K562 (cell line): ENCODE measurements around the gene GMEB2. TPM values are rescaled to one million over a fixed set of nuclear protein-coding genes. Genes with fewer than 3 reads are reported as not detected.
A peak's percentile ranks its signal among the peaks of the same experiment; 100 is the strongest.

Source experiments
- ATAC-seq: fragments of 200-7000 bp; cut with Tn5 transposase; 3 replicates; pipeline ENCODE4 v1.9.1; 2020; ENCODE audit warnings: moderate library complexity
- BruUV-seq: library from RNA; stranded (reverse); fragments of 400-500 nt; replicated peaks from 2 replicates; lab custom pipeline; 2021; lab: Mats Ljungman, UMichigan
- CTCF ChIA-PET: fragments of 300-600 bp; formaldehyde crosslinking; extraction: SDS; loops from one replicate; lab custom pipeline; 2021; ENCODE audit warnings: low intra/inter-chr PET ratio; lab: Yijun Ruan, JAX
- POLR2A ChIA-PET: fragments of 300-600, 350-650 bp; sonication (Branson Sonifier 250); formaldehyde crosslinking; extraction: SDS; loops from one replicate; lab custom pipeline; 2021; ENCODE audit warnings: antibody characterized with exemption, inconsistent platforms; lab: Yijun Ruan, JAX
- DNase-seq, 4 experiments: peaks; one replicate each; pipeline versions ENCODE4 v3.0.0 to v3.0.0-alpha.2; 2011 to 2018; ENCODE audit warnings: low spot score in 3 of 4, mixed read lengths in 3 of 4; ENCODE audit errors: extremely low read depth in 1 of 4
- FAIRE-seq: peaks from 2 replicates; lab custom pipeline; 2011; peaks lifted over from hg19 to GRCh38; lab: Jason Lieb, UNC
- H2AFZ ChIP-seq: 2 replicates; pipeline ENCODE4 v1.6.0; 2011; ENCODE audit warnings: low read depth, low read length, control low read depth, inconsistent platforms
- H3K27ac ChIP-seq: fragments of 200-600 bp; 3 replicates; pipeline ENCODE4 v1.8.0; 2011; ENCODE audit warnings: low read depth, mild to moderate bottlenecking, control low read depth, inconsistent platforms, low read length, moderate library complexity, mixed read lengths; ENCODE audit errors: extremely low read depth
- H3K27me3 ChIP-seq, 2 experiments: fragments of 300-600 bp in 1 of 2; 2 replicates in 1 of 2; 3 replicates in 1 of 2; pipeline versions ENCODE4 v1.6.0 to v1.8.0; 2011; ENCODE audit warnings: inconsistent platforms in 2 of 2, low read length in 2 of 2, mild to moderate bottlenecking in 1 of 2, mixed read lengths in 1 of 2, moderate library complexity in 1 of 2; ENCODE audit not compliant: control insufficient read depth in 2 of 2, insufficient read depth in 2 of 2
- H3K36me3 ChIP-seq: fragments of 300-600 bp; 3 replicates; pipeline ENCODE4 v1.8.0; 2011; ENCODE audit warnings: mild to moderate bottlenecking, low read length, inconsistent platforms; ENCODE audit not compliant: control insufficient read depth, insufficient read depth
- H3K4me1 ChIP-seq, 2 experiments: fragments of 200-600 bp in 1 of 2; replicated peaks in 1 of 2; 2 replicates in 1 of 2; 3 replicates in 1 of 2; pipeline versions ENCODE4 v1.5.1 to v1.8.0; 2011; ENCODE audit warnings: inconsistent platforms in 2 of 2, low read length in 2 of 2, mild to moderate bottlenecking in 1 of 2, mixed read lengths in 1 of 2, moderate library complexity in 1 of 2; ENCODE audit not compliant: control insufficient read depth in 2 of 2, insufficient read depth in 2 of 2
- H3K4me2 ChIP-seq: 2 replicates; pipeline ENCODE4 v1.6.1; 2011; ENCODE audit warnings: low read length, control low read depth, inconsistent platforms, mixed read lengths; ENCODE audit not compliant: insufficient read depth
- H3K4me3 ChIP-seq: fragments of 200-600 bp; sonication (generic), shearing (Covaris generic); 2 replicates; pipeline ENCODE4 v1.5.1; 2016; ENCODE audit warnings: control low read depth, inconsistent platforms
- H3K79me2 ChIP-seq: fragments of 200-600 bp; 3 replicates; pipeline ENCODE4 v1.8.0; 2011; ENCODE audit warnings: low read length, inconsistent platforms; ENCODE audit not compliant: control insufficient read depth, insufficient read depth
- H3K9ac ChIP-seq, 2 experiments: 2 replicates each; pipeline versions ENCODE4 v1.6.0 to v1.6.1; 2011; ENCODE audit warnings: low read depth in 2 of 2, low read length in 2 of 2, control low read depth in 1 of 2, inconsistent platforms in 1 of 2, mild to moderate bottlenecking in 1 of 2, mixed read lengths in 1 of 2; ENCODE audit not compliant: insufficient read depth in 1 of 2
- H3K9me1 ChIP-seq: one replicate; pipeline ENCODE4 v1.6.0; 2011; ENCODE audit warnings: inconsistent platforms, mild to moderate bottlenecking, low read length, moderate library complexity; ENCODE audit not compliant: control insufficient read depth, insufficient read depth
- H3K9me3 ChIP-seq: replicated peaks from 2 replicates; pipeline ENCODE4 v1.5.1; 2011; ENCODE audit warnings: low read depth, low read length, inconsistent platforms; ENCODE audit not compliant: control insufficient read depth, insufficient read depth
- H4K20me1 ChIP-seq: replicated peaks from 2 replicates; pipeline ENCODE4 v1.6.1; 2011; ENCODE audit warnings: low read length, inconsistent platforms, mixed read lengths; ENCODE audit not compliant: control insufficient read depth, insufficient read depth
- POLR2G ChIP-seq: fragments of 200-400 bp; formaldehyde crosslinking; IDR thresholded peaks from 2 replicates; pipeline ENCODE4 v1.6.1; 2017; ENCODE audit warnings: low read depth, mild to moderate bottlenecking, antibody characterized with exemption, low read length, moderate library complexity
- ZKSCAN1 ChIP-seq: fragments of 150-350 bp; IDR thresholded peaks from 2 replicates; pipeline ENCODE4 v1.6.1; 2016; ENCODE audit warnings: low read depth, low read length
- ZNF140 ChIP-seq: fragments of 250-450 bp; sonication (Bioruptor Pico); IDR thresholded peaks from 2 replicates; pipeline ENCODE4 v1.8.0; 2021; ENCODE audit warnings: moderate library complexity, mild to moderate bottlenecking, inconsistent platforms
- WGBS: fragments of 100-300 bp; shearing (Covaris generic); methylation state at CpG from one replicate; pipeline ENCODE4 v1.1.6; 2016; ENCODE audit warnings: low coverage, mixed read lengths; ENCODE audit not compliant: insufficient coverage; ENCODE audit errors: missing lambda C conversion rate; 5-methylcytosine and 5-hydroxymethylcytosine counted together
- in situ Hi-C: fragments of 300-500 bp; cut with MboI; formaldehyde crosslinking; loops from 4 replicates; pipeline ENCODE4 v1.15.0; 2018; ENCODE audit warnings: inconsistent platforms, mixed read lengths
- intact Hi-C: fragments of 100-400 bp; cut with micrococcal nuclease; formaldehyde crosslinking; loops from 2 replicates; pipeline ENCODE4 v1.14.2; 2022
- polyA plus RNA-seq, 8 experiments: library from polyadenylated mRNA; depleted of rRNA in 4 of 8; stranded (reverse) in 5 of 8; unstranded in 3 of 8; fragments of >200 nt; fragmentation: Nextera tagmentation in 2 of 8; fragmentation: Illumina TruSeq in 1 of 8; extraction: Ambion mirVana in 2 of 8; extraction: Trizol in 1 of 8; gene quantifications; 2 replicates each; pipeline versions ENCODE4 v1.2.1 to v1.2.3, GENCODE V29; 2011 to 2014; ENCODE audit warnings: inconsistent platforms in 1 of 8, missing spikeins in 1 of 8
- total RNA-seq, 7 experiments: library from RNA; depleted of rRNA in 6 of 7; stranded (reverse); fragments of >200 nt in 6 of 7; fragmentation: Illumina TruSeq in 2 of 7; extraction: Trizol in 2 of 7; gene quantifications; 2 replicates each; pipeline versions ENCODE4 v1.2.1 to v1.2.3, GENCODE V29; 2011 to 2021; ENCODE audit warnings: low replicate concordance in 1 of 7

GMEB2 gene
- total and polyA plus RNA-seq, 9 of the 15 experiments (the other 6 are each of a cell fraction or from before 2014, with no cell fraction given), result 0.03 to 13.9 (median 6.3) TPM

GRCh38 chr20:63585616-63586565 lies 41.0 kb downstream of the GMEB2 start:
- FAIRE-seq (no peak), DNase-seq (no peak), ATAC-seq (no peak)
- Histone ChIP-seq H3K27me3 (peaks cover 0 to 14% of the 10 kb centered on the region in 2 experiments; a peak in 2 of 5 replicates), H3K9me3 (no peaks in the 10 kb centered on the region), H3K4me2 (no peak overlapping the region), H3K4me3 (no peak overlapping the region), H3K27ac (no peak overlapping the region), H3K9ac (peak overlapping the region in 1 of 2 experiments; percentile 17; a peak in 1 of 4 replicates), H3K79me2 (no peaks in the 10 kb centered on the region), H4K20me1 (no peaks in the 10 kb centered on the region), H3K4me1 (peaks cover 0 to 33% of the 10 kb centered on the region in 2 experiments; a peak in 3 of 5 replicates), H3K36me3 (peaks cover 16% of the 10 kb centered on the region; the same call in 1 of the 3 replicates), H2AFZ (no peak overlapping the region), H3K9me1 (no peaks in the 10 kb centered on the region)
- in situ Hi-C loops (no loop called here), intact Hi-C loops (no loop called here)
- ChIA-PET CTCF (no interaction called here), POLR2A (interaction anchor here (0.6 to 0.9 kb wide), 2 partner anchors 9 to 366 kb away, joined by 4 read pairs; no protein-coding TSS in a partner anchor)
- 12% methylated on average over 21 of the region's 22 CpGs for WGBS
- BruUV-seq, result no TSS peak
- TF ChIP-seq POLR2G (0 out of 2 replicates have a peak, but pooled peaks have one; percentile 7), ZNF140 (CRISPR knock-in tag) (no peak), ZKSCAN1 (no peak)
